Dendritic cell treated with granulocyte-macrophage colony-stimulating factor and Interleukin-4, amounts not matched to agents 40 ng/mL and 50 ng/mL, for 4 days (primary cell): ENCODE results near the gene IER3.
"Not testable (repeated sequence)": the region's sequence is repeated elsewhere in the genome, so short reads cannot be mapped to it uniquely, and the experiment has no call there.

Experiments used
- H3K27ac Mint-ChIP-seq: one replicate; pipeline ENCODE4 v1.8.0; 2022; ENCODE audit warnings: mild to moderate bottlenecking, mixed read lengths
- H3K27me3 Mint-ChIP-seq: one replicate; pipeline ENCODE4 v1.8.0; 2022; ENCODE audit warnings: mild to moderate bottlenecking, mixed read lengths
- H3K36me3 Mint-ChIP-seq: one replicate; pipeline ENCODE4 v1.8.0; 2022; ENCODE audit warnings: low read depth, mixed read lengths
- H3K4me1 Mint-ChIP-seq: one replicate; pipeline ENCODE4 v1.8.0; 2022; ENCODE audit warnings: low read depth, mixed read lengths
- H3K4me3 Mint-ChIP-seq: one replicate; pipeline ENCODE4 v1.8.0; 2022; ENCODE audit warnings: mild to moderate bottlenecking, moderate library complexity, mixed read lengths
- H3K9me3 Mint-ChIP-seq: one replicate; pipeline ENCODE4 v1.8.0; 2022; ENCODE audit warnings: mixed read lengths
- intact Hi-C: fragments of 100-400 bp; cut with micrococcal nuclease; formaldehyde crosslinking; loops from one replicate; pipeline ENCODE4 v1.15.0; 2022

The IER3 gene

DNA sequence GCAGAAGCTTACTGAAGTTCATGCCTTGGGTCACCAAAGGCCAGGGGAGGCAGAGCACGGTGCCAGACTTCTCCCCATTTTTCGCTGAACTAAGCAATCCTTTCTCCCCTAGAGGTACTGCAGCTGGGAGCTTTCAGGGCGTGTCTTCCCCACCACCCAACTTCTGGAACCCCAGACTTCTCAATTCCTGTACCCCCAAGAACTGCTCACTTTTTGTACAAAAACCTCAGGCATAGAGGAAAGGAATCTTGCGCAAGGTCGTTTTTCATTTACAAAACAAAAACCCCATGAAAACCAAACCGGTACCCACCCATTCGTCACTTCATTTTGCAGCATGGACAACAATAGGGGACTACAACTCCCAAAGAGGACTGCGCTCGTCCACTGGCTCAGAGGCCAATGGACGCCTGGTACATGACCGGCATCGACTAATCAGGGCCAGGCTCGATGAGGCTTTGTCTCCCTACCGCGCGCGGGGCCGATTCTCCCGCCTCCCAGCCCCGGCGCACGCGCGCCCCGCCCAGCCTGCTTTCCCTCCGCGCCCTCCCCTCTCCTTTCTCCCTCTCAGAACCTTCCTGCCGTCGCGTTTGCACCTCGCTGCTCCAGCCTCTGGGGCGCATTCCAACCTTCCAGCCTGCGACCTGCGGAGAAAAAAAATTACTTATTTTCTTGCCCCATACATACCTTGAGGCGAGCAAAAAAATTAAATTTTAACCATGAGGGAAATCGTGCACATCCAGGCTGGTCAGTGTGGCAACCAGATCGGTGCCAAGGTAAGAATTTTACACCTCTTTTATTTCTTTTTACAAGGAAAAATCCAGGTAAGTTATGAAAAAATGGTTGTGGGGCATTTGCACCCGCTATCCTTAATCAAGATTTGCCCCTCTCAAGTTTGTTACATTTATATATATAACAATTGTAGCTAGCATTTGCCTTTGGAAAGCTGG is 24.3 kb downstream of the IER3 start, which contains the start of gene TUBB:
TSS of gene TUBB (plus strand) at position 562 of the 947 bp plus-strand sequence. CDS start at position 717, 155 bp downstream.
- Mint-ChIP-seq H3K27ac (peak within 1 kb of the TSS; percentile 98), H3K4me1 (peaks cover 64% of the 10 kb centered on the region), H3K9me3 (no peaks in the 10 kb centered on the region), H3K36me3 (peaks cover 62% of the 10 kb centered on the region), H3K4me3 (peak within 1 kb of the TSS; percentile 87), H3K27me3 (no peaks in the 10 kb centered on the region)
- intact Hi-C loops, result loop anchor here (1.0 to 10.0 kb wide), 2 partner anchors 103 to 235 kb away; partner anchors contain the start of genes HLA-E, MRPS18B and PPP1R10

DNA sequence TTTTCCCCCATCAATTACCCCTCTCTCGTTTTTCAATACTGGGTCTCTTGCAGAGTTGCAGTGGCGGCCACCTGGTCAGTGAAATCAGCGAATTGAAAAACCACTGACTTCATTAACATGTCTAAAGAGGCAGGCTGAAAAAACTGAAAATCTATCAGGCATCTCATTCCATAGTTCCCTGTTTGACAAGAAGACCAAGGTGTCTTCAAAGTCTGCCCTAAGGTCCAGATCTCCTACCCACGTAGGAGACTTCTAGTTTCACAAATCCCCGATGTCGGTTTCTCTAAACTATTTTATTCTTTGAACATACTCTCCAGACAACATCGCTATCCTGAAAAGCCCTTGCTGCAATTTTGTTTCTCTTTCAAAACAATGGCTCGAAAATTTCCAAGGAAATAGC is 25.0 kb downstream of the IER3 start:
- H3K4me3 Mint-ChIP-seq, result peak overlapping the region; percentile 87
- peaks cover 57% of the 10 kb centered on the region for H3K4me1 Mint-ChIP-seq
- no peaks in the 10 kb centered on the region for H3K9me3 Mint-ChIP-seq
- peak overlapping the region; percentile 98 for H3K27ac Mint-ChIP-seq
- intact Hi-C loops, result no loop called here
- H3K27me3 Mint-ChIP-seq, result no peaks in the 10 kb centered on the region
- H3K36me3 Mint-ChIP-seq, result peaks cover 62% of the 10 kb centered on the region

DNA sequence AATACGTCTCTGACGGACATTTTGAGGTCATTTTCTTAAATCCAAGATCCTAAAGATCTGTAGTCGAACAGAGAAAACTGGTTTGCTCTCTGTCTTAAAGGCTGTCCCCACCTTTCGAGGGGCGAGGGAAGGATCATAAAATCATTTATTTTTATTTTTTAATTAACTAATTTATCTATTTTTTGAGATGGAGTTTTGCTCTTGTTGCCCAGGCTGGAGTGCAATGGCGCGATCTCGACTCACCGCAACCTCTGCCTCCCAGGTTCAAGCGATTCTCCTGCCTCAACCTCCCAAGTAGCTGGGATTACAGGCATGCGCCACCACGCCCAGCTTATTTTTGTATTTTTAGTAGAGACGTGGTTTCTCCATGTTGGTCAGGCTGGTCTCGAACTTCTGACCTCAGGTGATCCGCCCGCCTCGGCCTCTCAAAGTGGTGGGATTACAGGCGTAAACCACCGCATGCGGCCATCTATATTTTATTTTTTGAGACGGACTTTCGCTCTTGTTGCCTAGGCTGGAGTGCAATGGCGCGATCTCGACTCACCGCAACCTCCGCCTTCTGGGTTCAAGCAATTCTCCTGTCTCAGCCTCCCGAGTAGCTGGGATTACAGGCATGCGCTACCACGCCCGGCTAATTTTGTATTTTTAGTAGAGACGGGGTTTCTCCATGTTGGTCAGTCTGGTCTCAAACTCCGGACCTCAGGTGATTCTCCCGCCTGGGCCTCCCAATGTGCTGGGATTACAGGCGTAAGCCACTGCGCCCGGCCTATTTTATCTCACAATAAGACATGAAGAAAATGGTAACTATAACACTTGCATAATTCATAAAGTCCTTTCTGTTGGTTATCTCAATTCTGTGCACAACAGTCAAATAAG is 26.3 kb downstream of the IER3 start:
- Mint-ChIP-seq H3K36me3 (peaks cover 59% of the 10 kb centered on the region), H3K4me1 (peaks cover 50% of the 10 kb centered on the region), H3K27ac (peak overlapping the region; percentile 98), H3K4me3 (peak overlapping the region; percentile 90)
- not testable (repeated sequence) for H3K9me3 Mint-ChIP-seq, H3K27me3 Mint-ChIP-seq
- intact Hi-C loops, result loop anchor here (1.0 kb wide), 1 partner anchor 31 kb away; no protein-coding TSS in a partner anchor

DNA sequence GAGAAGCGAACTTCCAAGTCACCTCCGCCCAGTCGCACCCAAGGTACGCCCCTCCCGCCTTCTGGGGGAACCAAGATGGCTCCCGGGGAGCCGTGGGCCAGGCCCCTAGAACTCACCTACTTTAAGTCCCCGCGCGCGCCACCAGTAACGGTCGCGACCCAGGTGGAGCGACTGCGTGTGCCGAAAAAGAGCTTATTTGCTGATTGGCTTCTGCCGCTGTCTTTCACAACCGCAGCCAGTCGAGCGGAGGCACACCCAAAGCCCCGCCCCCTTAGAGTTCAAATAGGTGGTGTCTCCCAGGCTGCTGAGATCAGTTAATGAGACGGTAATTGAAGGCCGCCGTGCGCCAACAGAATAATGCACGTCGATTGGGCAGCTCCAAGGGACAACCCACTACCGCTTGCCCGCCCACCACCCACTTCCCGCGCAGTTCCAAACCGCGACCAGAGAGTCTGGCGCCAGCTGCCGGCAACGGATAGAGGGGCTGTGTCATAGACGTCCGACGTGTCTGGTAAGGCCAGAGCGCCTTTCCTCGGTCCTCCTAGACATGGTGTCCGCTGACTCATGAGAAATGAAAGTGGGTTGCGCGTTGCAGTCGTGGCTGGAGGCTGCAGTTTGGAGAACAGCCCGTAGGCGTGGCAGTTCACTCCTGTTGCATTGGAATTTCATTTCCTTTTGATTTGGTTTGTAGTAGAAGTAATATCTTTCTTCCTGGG is 27.1 kb downstream of the IER3 start, which contains the start of gene MDC1:
TSS of gene MDC1 (minus strand) at position 153 of the 716 bp plus-strand sequence. CDS start 2,106 bp downstream, outside the sequence.
- peaks cover 50% of the 10 kb centered on the region for H3K4me1 Mint-ChIP-seq

DNA sequence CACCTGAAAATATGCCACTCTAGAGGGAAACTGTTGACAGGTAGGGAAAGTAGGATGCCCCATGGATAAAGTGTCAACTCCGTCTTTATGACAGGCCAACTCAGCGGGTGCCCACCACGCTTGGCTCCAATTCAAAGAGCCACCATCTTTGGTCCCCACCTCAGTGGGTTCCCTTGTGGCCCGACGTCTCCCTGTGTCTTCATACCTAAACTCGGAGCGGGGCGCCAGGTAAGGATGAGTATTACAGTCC is 27.5 kb downstream of the IER3 start:
- peaks cover 59% of the 10 kb centered on the region for H3K36me3 Mint-ChIP-seq
- H3K9me3 Mint-ChIP-seq, result no peaks in the 10 kb centered on the region
- peak overlapping the region; percentile 90 for H3K4me3 Mint-ChIP-seq
- peak overlapping the region; percentile 98 for H3K27ac Mint-ChIP-seq
- H3K4me1 Mint-ChIP-seq, result peaks cover 50% of the 10 kb centered on the region
- intact Hi-C loops, result loop anchor here (1.0 kb wide), 1 partner anchor 30 kb away; no protein-coding TSS in a partner anchor
- H3K27me3 Mint-ChIP-seq, result no peaks in the 10 kb centered on the region

More for the DNA sequence above, 27.1 kb downstream of the IER3 start, which contains the start of gene MDC1:
- peak within 1 kb of the TSS; percentile 98 for H3K27ac Mint-ChIP-seq
- peak within 1 kb of the TSS; percentile 90 for H3K4me3 Mint-ChIP-seq
- no peaks in the 10 kb centered on the region for H3K9me3 Mint-ChIP-seq
- H3K36me3 Mint-ChIP-seq, result peaks cover 59% of the 10 kb centered on the region
- intact Hi-C loops, result loop anchor here (1.0 kb wide), 1 partner anchor 30 kb away; no protein-coding TSS in a partner anchor
- H3K27me3 Mint-ChIP-seq, result no peaks in the 10 kb centered on the region

DNA sequence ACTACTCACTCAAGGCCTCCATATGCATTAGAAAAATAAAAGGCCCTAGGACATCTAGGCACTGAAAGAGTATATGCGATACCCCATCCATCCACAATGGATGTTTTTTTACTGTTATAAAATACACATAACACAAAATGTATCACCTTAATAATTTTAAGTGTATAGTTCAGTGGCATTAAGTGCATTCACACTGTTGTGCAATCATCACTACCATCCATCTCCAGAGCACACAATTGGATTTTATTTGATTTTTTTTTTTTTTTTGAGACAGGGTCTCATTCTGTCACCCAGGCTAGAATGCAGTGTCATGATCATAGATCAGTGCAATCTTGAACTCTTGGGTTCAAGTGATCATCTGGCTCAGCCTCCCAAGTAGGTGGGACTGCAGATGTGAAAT is 30.1 kb downstream of the IER3 start:
- Mint-ChIP-seq H3K36me3 (peaks cover 60% of the 10 kb centered on the region), H3K27me3 (no peaks in the 10 kb centered on the region), H3K4me3 (no peak overlapping the region), H3K9me3 (no peaks in the 10 kb centered on the region), H3K4me1 (peaks cover 41% of the 10 kb centered on the region), H3K27ac (peak overlapping the region; percentile 19)
- intact Hi-C loops, result no loop called here

DNA sequence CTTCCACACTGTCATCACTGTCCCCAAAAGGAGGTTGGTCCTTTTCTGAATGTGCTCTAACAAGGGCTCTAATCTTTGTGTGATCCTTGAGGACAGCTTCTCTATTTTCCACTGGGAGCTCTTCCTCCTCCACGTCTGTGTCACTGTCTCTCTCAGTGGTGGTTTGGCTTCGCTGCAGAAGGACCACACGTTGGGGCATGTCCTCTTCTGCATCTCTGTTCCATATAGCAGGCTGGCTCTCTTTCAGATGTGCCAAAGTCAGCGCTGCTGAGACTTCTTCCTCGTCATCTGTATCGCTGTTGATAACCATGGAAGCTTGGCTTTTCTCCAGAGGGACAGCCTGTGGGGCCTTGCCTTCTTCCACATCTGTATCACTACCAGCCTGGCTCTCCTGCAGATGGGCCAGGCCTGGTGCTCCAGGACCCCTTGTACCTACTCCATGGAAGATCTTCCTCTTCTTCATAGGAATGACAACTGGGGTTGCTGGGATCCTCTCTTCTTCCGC is 31.9 kb downstream of the IER3 start:
- H3K4me1 Mint-ChIP-seq, result peaks cover 37% of the 10 kb centered on the region
- intact Hi-C loops, result no loop called here
- no peak overlapping the region for H3K4me3 Mint-ChIP-seq
- peak overlapping the region; percentile 19 for H3K27ac Mint-ChIP-seq
- H3K9me3 Mint-ChIP-seq, result no peaks in the 10 kb centered on the region
- H3K36me3 Mint-ChIP-seq, result peaks cover 73% of the 10 kb centered on the region
- no peaks in the 10 kb centered on the region for H3K27me3 Mint-ChIP-seq

DNA sequence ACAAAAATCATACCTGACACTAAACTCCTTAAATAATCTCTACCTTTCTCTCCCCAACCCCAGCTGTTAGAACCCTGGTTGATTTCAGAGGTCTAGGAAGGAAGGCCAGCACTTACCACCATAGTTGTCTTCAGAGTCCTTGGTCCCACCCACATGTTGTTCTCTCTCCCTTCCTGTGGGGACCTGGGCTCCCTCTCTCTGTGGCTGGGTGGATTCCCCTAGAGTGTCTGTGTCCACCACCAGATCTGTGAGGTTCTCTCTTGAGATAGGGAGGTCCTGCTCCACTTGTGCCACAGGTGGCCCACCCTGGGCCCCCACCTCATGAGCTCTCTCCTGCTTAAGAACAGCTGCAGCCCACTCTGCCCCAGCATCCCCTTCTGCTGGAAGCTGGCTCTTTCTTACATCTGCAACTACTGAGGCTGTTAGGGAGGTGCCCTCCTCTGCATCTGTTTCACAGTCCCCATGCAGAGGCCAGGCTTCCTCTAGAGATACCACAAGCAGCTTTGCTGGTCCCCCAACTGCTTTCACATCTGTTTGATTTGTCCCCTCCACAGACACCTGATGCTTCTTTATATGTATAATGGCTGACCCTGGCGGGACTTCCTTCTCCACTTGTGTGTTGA is 32.5 kb downstream of the IER3 start:
- peak overlapping the region; percentile 19 for H3K27ac Mint-ChIP-seq
- intact Hi-C loops, result no loop called here
- H3K4me1 Mint-ChIP-seq, result peaks cover 33% of the 10 kb centered on the region
- no peaks in the 10 kb centered on the region for H3K27me3 Mint-ChIP-seq
- no peaks in the 10 kb centered on the region for H3K9me3 Mint-ChIP-seq
- H3K4me3 Mint-ChIP-seq, result no peak overlapping the region
- peaks cover 73% of the 10 kb centered on the region for H3K36me3 Mint-ChIP-seq

DNA sequence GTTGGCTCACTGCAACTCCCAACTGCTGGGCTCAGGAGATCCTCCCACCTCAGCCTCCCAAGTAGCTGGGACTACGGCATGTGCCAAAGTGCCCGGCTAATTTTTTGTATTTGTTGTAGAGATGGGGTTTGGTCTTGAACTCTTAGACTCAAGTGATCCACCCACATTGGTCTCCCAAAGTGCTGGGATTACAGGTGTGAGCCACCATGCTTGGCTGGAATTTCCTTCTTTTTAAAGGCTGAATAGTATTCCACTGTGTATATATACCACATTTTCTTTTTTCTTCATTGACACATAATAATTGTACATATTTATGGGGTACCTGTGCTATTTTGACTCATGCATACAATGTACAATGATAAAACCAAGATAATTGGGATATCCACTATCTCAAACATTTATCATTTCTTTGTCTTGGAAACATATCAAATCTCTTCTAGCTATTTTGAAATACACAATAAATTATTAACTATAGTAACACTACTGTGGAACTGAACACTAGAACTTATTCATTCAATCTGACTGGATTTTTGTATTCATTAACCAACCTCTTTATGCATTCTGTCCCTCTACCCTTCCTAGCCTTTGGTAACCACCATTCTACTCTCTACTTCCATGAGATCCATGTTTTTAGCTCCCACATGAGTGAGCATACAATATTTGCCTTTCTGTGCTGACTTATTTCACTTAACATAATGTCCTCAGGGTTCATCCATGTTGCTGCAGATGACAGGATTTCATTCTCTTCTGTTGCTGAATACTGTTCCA is 35.1 kb downstream of the IER3 start:
- Mint-ChIP-seq H3K4me3 (no peak overlapping the region), H3K36me3 (peaks cover 83% of the 10 kb centered on the region), H3K27me3 (no peaks in the 10 kb centered on the region), H3K9me3 (no peaks in the 10 kb centered on the region), H3K4me1 (peaks cover 30% of the 10 kb centered on the region), H3K27ac (no peak overlapping the region)
- intact Hi-C loops, result no loop called here

DNA sequence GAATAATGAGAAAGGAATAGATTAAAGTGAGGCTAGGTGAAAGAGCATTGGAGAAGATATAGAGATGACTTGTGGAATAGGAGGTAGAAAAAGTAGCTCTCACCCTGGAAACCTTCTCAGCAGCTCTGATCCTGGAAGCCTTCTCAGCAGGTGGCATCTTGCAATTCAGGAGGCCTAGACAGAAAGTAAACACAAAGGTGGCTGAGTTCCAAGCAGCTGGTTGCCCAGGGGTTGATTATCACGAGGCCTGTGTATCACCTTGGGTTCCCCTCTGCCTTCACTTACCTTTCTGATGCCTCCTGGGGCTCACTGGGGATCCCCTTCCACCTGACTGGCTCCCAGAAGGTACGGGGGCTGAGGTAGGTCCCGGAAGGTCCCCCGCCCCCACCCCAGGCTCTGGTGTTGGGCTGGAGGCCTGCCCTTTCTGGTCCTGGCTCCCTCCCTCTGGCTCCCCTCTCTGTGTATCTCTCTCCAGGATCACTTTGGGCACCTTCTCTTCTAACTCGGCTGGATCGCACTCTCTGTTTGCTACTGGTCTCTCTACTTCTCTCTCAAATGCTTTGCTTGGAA is 37.0 kb downstream of the IER3 start:
- Mint-ChIP-seq H3K36me3 (peaks cover 84% of the 10 kb centered on the region), H3K4me3 (no peak overlapping the region), H3K27ac (no peak overlapping the region), H3K4me1 (peaks cover 33% of the 10 kb centered on the region), H3K27me3 (no peaks in the 10 kb centered on the region), H3K9me3 (no peaks in the 10 kb centered on the region)
- intact Hi-C loops, result no loop called here

DNA sequence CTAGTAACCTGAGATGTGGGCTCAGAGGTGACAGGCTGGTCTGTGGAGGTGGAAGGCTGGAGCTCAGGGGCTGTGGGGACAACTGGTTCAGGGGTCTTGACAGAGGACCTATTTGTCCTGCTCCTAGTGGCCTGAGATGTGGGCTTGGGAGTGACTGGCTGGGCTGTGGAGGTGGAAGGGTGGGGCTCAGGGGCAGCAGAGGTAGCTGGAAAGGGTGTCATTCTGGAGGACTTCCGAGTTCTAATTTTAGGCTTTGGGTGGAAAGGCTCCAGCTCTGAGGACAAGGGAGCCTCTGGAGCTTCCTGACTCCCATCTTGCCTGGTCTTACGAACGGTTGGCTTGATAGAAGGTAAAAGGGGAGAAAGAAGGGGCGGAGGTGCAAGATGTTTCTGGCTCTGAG is 38.7 kb downstream of the IER3 start:
- Mint-ChIP-seq H3K27ac (no peak overlapping the region), H3K36me3 (peaks cover 71% of the 10 kb centered on the region), H3K9me3 (no peaks in the 10 kb centered on the region), H3K4me1 (peaks cover 26% of the 10 kb centered on the region), H3K27me3 (no peaks in the 10 kb centered on the region), H3K4me3 (no peak overlapping the region)
- intact Hi-C loops, result no loop called here

DNA sequence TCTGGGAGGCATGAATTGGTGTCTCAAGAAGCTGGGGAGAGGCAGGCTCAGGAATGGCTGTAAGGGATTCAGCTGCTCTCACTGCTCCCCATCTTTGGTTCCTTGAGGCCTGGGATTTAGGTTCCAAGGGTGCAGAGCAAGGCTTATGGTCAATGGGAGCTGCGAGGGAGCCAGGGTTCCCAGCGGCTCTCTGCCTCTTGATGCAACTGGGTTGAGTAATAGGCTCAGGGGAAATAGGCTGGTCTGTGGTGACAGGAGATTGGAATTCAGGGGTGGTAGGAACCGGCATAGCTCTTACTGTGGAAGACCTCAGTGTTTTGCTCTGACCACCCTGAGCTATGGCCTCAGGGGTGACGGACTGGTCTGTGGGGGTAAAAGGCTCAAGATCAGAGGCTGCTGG is 40.5 kb downstream of the IER3 start:
- peak overlapping the region; percentile 44 for H3K27ac Mint-ChIP-seq
- peaks cover 61% of the 10 kb centered on the region for H3K36me3 Mint-ChIP-seq
- H3K4me1 Mint-ChIP-seq, result peaks cover 33% of the 10 kb centered on the region
- no peaks in the 10 kb centered on the region for H3K27me3 Mint-ChIP-seq
- no peak overlapping the region for H3K4me3 Mint-ChIP-seq
- intact Hi-C loops, result no loop called here
- H3K9me3 Mint-ChIP-seq, result no peaks in the 10 kb centered on the region
